ENCODE data around the gene FASTK.

GRCh38 chr7:151083824-151084160 is 3.2 kb upstream of the FASTK start:
- TF ChIP-seq POLR2A (IDR thresholded peaks at IDR 0.05), result no peak
- no peak for TF ChIP-seq CTCF (IDR thresholded peaks at IDR 0.05)
